Upper lobe of left lung (tissue), 4 donors: Measurements from ENCODE around the gene CGRRF1.

Experiments used
- EP300 ChIP-seq, 4 donors: sonication (generic); formaldehyde crosslinking; IDR thresholded peaks; one replicate each; pipeline ENCODE4 v1.5.1; 2017; ENCODE audit warnings: antibody characterized with exemption in 4 of 4, control low read depth in 2 of 4
- POLR2A ChIP-seq, 4 donors: fragments of 450-650 bp; IDR thresholded peaks; one replicate each; pipeline ENCODE4 v1.5.1; 2016 to 2017; ENCODE audit warnings: antibody characterized with exemption in 4 of 4, mild to moderate bottlenecking in 2 of 4
- POLR2AphosphoS5 ChIP-seq, 2 donors: sonication (generic); formaldehyde crosslinking; IDR thresholded peaks; one replicate each; pipeline ENCODE4 v1.5.1; 2017; ENCODE audit warnings: antibody characterized with exemption in 2 of 2
- TF ChIP-seq, protein P1 (sequence below), 6 experiments: fragments of 450-650 bp in 4 of 6; fragments of 200-600 bp in 2 of 6; sonication (generic) in 2 of 6; IDR thresholded peaks; one replicate each; pipeline ENCODE4 v1.5.1; 2016 to 2019; ENCODE audit warnings: antibody characterized with exemption in 6 of 6

DNA sequence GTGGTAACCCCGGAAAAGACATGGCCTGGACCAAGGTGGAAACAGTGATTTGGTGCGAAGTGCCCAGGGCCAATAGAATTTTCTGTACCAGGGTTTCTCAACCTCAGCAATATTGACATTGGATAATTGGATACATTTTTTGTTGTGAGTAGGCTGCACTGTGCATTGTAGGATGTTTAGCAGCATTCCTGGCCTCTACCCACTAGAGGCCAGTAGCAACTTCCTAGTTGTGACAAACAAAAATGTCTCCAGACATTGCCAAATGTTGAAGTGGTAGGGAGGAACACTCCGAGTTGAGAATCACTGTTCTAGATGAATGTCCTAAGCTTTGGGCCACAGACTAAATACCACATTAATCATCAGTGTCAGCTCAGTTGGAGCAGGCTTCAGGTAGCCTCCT is 6.2 kb upstream of the CGRRF1 start:
- TF ChIP-seq POLR2A (IDR thresholded peaks at IDR 0.05) (no peak), EP300 (IDR thresholded peaks at IDR 0.05) (no peak), POLR2AphosphoS5 (IDR thresholded peaks at IDR 0.05) (no peak)
- TF ChIP-seq, protein P1, sequence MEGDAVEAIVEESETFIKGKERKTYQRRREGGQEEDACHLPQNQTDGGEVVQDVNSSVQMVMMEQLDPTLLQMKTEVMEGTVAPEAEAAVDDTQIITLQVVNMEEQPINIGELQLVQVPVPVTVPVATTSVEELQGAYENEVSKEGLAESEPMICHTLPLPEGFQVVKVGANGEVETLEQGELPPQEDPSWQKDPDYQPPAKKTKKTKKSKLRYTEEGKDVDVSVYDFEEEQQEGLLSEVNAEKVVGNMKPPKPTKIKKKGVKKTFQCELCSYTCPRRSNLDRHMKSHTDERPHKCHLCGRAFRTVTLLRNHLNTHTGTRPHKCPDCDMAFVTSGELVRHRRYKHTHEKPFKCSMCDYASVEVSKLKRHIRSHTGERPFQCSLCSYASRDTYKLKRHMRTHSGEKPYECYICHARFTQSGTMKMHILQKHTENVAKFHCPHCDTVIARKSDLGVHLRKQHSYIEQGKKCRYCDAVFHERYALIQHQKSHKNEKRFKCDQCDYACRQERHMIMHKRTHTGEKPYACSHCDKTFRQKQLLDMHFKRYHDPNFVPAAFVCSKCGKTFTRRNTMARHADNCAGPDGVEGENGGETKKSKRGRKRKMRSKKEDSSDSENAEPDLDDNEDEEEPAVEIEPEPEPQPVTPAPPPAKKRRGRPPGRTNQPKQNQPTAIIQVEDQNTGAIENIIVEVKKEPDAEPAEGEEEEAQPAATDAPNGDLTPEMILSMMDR (IDR thresholded peaks at IDR 0.05), result peak in 3 of 6 experiments; percentile 9 to 26 (median 14)
